Posterior cingulate gyrus (tissue), 11 donors: ENCODE results near the gene CASTOR2.
A peak's percentile ranks its signal among the peaks of the same experiment; 100 is the strongest.
"Not testable (repeated sequence)": the region's sequence is repeated elsewhere in the genome, so short reads cannot be mapped to it uniquely, and the experiment has no call there.

Experiments used
- DNase-seq, 10 donors: peaks; one replicate each; pipeline versions ENCODE4 v3.0.0 to v3.0.0-alpha.2; 2020 to 2021; ENCODE audit warnings: mixed read lengths in 3 of 10
- intact Hi-C: fragments of 100-400 bp; cut with DNase I; formaldehyde crosslinking; loops from one replicate; pipeline ENCODE4 v1.15.1; 2023

Gene CASTOR2

GRCh38 chr7:74964511-74965119, at the start of gene CASTOR2:
CASTOR2 (plus strand) TSS chr7:74964705; CDS start chr7:74964986, 281 bp downstream.
- intact Hi-C loops, result not testable (repeated sequence)
- peak; percentile 28 to 97 (median 65) for DNase-seq

DNA sequence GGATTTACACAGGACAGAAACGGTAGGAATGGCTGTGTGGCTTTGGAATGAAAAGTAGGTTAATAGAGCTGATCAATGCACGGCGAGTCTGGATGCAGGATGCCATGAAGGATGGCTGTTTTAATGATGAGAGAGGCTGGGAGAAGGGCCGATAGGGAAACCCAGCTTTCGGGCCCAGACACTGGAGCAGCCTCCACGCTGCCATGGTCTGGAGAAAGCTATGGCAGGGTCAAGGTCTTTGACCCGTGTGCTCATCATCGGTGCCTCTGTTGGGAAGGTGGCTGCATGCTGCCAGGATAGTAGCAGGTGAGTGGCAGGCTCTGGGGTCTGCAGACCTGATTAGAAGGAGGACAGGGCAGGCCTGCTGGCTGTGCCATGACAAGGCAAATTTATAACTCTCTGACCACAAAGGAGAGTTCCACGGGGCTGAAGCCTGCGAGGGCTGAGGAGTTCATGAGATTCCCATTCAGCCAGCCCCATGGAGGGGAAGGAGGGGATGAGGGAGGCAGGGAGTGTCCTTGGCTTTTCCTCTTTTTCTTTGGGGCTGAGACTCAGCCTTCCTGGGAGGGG, 42.1 kb upstream of the CASTOR2 start:
- peak in 1 of 10 donors; percentile 52 for DNase-seq
- intact Hi-C loops, result not testable (repeated sequence)

DNA sequence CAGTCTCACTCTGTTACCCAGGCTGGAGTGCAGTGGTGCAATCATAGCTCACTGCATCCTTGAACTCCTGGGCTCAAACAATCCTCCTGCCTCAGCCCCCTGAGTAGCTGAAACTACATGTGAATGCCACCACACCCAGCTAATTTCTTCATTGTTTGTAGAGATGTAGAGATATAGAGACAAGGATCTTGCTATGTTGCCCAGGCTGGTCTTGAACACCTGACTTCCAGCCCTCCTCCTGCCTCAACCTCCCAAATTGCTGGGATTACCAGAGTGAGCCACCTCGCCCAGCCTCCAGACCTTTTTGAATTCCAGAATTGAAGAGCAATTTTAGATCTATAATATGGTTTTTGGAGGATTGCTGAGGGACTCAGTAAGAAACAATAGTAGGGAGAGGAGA, 40.9 kb upstream of the CASTOR2 start:
- DNase-seq, intact Hi-C loops: not testable (repeated sequence)

- intact Hi-C loops, result not testable (repeated sequence)
Observed at GRCh38 chr7:74926968-74927367, 37.5 kb upstream of the CASTOR2 start.

GRCh38 chr7:74931563-74932328, 32.8 kb upstream of the CASTOR2 start:
- intact Hi-C loops, result not testable (repeated sequence)

More at GRCh38 chr7:74926968-74927367, 37.5 kb upstream of the CASTOR2 start:
- not testable (repeated sequence) for DNase-seq

GRCh38 chr7:74939429-74939828, 25.1 kb upstream of the CASTOR2 start:
- DNase-seq, intact Hi-C loops: not testable (repeated sequence)

More at GRCh38 chr7:74931563-74932328, 32.8 kb upstream of the CASTOR2 start:
- DNase-seq, result not testable (repeated sequence)

DNA sequence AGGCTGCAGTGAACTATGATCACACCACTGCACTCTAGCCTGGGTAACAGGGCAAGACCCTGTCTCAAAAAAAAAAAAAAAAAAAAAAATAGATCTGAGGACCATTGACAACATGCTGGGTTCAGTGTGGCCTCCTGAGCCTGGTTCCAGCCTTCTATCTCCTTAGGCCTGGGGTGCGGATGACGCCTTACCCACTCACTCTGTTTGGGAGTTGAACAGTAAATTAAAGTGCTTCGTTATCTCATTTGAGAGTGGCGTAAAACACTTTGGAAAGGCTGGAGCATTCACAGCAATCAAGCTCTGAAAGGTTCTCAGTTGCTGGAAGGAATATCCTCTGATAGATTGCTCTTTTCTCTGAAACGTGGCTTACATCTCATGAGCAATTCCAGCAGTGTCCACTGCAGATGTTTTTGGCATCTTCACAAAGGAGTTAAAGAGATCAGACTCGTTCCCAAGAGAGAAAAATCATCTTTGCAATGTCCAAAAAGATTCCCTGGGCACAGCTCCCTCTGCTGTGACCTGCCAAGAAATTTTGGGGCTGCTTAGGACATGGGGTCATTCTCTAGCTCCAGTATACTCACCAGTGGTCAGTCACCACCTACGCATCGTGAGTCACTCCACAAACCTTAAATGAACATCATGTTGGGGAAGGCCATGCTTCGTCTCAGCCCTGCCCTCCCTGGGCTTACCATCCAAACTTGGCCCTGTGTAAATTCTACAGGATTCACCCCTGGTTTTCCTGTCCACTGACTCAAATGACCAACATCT, 23.0 kb upstream of the CASTOR2 start:
- intact Hi-C loops, DNase-seq: not testable (repeated sequence)

DNA sequence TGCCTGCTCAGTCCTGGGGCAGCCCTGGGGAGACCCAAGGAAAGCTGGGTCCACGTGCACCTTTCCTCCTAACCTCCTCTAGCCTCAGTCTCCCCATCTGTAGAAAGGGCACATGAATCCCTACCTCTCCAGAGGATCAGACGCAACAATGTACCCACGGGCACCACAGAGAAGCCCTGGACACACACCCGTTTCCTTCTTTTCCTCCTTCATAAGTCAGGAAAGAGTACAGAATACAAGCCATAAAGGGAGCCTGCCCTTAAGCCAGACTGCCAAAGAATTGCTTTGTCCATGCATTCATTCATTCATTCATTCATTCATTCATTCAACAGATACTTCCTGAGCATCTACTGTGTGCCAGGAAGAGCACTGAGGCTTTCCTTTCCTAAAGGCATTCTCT, 20.6 kb upstream of the CASTOR2 start:
- intact Hi-C loops, DNase-seq: not testable (repeated sequence)

GRCh38 chr7:74947741-74948140, 16.8 kb upstream of the CASTOR2 start:
- DNase-seq, intact Hi-C loops: not testable (repeated sequence)

GRCh38 chr7:74953774-74954173, 10.7 kb upstream of the CASTOR2 start:
- intact Hi-C loops, result not testable (repeated sequence)

GRCh38 chr7:74958328-74958727, 6.2 kb upstream of the CASTOR2 start:
- DNase-seq, intact Hi-C loops: not testable (repeated sequence)

More at GRCh38 chr7:74953774-74954173, 10.7 kb upstream of the CASTOR2 start:
- DNase-seq, result not testable (repeated sequence)

GRCh38 chr7:74963704-74964510, 598 bp upstream of the CASTOR2 start:
- intact Hi-C loops, result not testable (repeated sequence)

GRCh38 chr7:74966208-74966854, 1.8 kb downstream of the CASTOR2 start:
- DNase-seq, intact Hi-C loops: not testable (repeated sequence)

More at GRCh38 chr7:74963704-74964510, 598 bp upstream of the CASTOR2 start:
- peak in 3 of 10 donors; percentile 40 to 79 (median 74) for DNase-seq

DNA sequence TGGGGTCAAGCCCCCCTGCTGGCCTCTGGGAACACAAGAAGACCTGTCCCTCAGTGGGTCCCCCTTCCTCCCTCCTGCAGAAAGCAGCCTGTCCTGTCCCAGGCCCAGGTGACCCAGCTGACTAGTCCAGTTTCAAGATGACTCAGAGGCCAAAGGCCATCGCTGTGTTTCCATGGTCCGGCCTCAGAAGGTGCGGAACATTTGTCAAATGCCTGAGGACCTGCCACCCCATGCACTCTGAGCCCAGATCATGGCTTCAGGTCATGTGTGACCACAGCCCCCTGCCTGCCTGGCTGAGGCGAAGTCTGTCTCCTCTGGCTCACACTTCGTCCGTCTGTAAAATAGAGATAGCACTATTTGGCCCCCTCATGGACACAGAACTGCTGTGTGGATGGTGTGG, 2.4 kb downstream of the CASTOR2 start:
- DNase-seq, intact Hi-C loops: not testable (repeated sequence)

DNA sequence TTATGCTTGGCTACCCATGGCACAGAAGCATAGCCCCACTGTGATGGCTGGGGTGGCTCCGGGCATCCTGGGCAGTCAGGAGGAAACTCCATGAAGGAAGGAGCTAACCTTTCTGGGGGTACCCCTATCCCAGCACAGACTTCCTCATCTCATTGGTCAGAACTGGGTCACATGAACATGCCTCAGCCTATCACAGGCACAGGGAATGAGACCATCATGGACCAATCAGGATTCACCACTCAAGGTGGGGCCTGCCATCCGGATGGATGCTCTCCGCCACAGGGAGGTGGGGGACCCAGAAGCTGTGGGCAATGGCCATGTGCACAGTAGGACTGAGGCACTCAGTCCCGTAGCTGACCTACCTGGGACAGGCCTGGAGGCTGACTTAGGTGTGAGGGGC, 6.9 kb downstream of the CASTOR2 start:
- intact Hi-C loops, DNase-seq: not testable (repeated sequence)

GRCh38 chr7:74972377-74972776, 7.9 kb downstream of the CASTOR2 start:
- intact Hi-C loops, DNase-seq: not testable (repeated sequence)

GRCh38 chr7:74975959-74976358, 11.5 kb downstream of the CASTOR2 start:
- intact Hi-C loops, result not testable (repeated sequence)
- peak in 2 of 10 donors; percentile 8 to 14 for DNase-seq

DNA sequence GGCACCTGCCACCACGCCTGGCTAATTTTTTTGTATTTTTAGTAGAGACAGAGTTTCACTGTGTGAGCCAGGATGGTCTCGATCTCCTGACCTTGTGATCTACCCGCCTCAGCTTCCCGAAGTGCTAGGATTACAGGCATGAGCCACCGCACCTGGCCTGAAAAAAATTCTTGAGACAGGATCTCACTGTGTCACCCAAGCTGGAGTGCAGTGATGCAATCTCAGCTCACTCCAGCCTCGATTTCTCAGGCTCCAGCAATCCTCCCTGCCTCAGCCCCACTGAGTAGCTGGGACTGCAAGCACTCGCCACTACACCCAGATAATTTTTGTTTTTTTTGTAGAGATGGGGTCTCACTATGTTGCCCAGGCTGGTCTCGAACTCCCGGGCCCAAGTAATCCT, 13.0 kb downstream of the CASTOR2 start:
- intact Hi-C loops, result not testable (repeated sequence)
- DNase-seq, result peak in 2 of 10 donors; percentile 3 to 6

- peak in 2 of 10 donors; percentile 13 to 31 for DNase-seq
Observed at GRCh38 chr7:74988436-74988835, 23.9 kb downstream of the CASTOR2 start.

More at GRCh38 chr7:74988436-74988835, 23.9 kb downstream of the CASTOR2 start:
- intact Hi-C loops, result not testable (repeated sequence)
